Activated T-helper 17 cell treated with anti-CD3 and anti-CD28 coated beads, Interleukin-2, amount 50 U/mL, for 72 hours (primary cell): Measurements from ENCODE around the gene TRIM62. TPM values are rescaled to one million over a fixed set of nuclear protein-coding genes. Genes with fewer than 3 reads are reported as not detected.

ENCODE experiments used
- ATAC-seq: fragments of 150-1000 bp; cut with Tn5 transposase; replicated peaks from 2 replicates; pipeline ENCODE4 v1.10.0; 2021; ENCODE audit warnings: mild to moderate bottlenecking, moderate library complexity
- H3K27ac Mint-ChIP-seq: one replicate; pipeline ENCODE4 v1.8.0; 2022; ENCODE audit warnings: mixed read lengths
- H3K27me3 Mint-ChIP-seq: one replicate; pipeline ENCODE4 v1.8.0; 2022; ENCODE audit warnings: mixed read lengths
- H3K36me3 Mint-ChIP-seq: one replicate; pipeline ENCODE4 v1.8.0; 2022; ENCODE audit warnings: low read depth, mild to moderate bottlenecking, mixed read lengths
- H3K4me1 Mint-ChIP-seq: one replicate; pipeline ENCODE4 v1.8.0; 2022; ENCODE audit warnings: mixed read lengths
- H3K4me3 Mint-ChIP-seq: one replicate; pipeline ENCODE4 v1.8.0; 2022; ENCODE audit warnings: mild to moderate bottlenecking, mixed read lengths
- H3K9me3 Mint-ChIP-seq: one replicate; pipeline ENCODE4 v1.8.0; 2022; ENCODE audit warnings: mixed read lengths
- total RNA-seq, 2 donors: library from RNA; stranded (reverse); gene quantifications; one replicate each; pipeline ENCODE4 v1.2.3, GENCODE V29; 2022

TRIM62 gene
- total RNA-seq, 2 donors from 2014 or later, result 4.3 to 6.5 TPM

DNA sequence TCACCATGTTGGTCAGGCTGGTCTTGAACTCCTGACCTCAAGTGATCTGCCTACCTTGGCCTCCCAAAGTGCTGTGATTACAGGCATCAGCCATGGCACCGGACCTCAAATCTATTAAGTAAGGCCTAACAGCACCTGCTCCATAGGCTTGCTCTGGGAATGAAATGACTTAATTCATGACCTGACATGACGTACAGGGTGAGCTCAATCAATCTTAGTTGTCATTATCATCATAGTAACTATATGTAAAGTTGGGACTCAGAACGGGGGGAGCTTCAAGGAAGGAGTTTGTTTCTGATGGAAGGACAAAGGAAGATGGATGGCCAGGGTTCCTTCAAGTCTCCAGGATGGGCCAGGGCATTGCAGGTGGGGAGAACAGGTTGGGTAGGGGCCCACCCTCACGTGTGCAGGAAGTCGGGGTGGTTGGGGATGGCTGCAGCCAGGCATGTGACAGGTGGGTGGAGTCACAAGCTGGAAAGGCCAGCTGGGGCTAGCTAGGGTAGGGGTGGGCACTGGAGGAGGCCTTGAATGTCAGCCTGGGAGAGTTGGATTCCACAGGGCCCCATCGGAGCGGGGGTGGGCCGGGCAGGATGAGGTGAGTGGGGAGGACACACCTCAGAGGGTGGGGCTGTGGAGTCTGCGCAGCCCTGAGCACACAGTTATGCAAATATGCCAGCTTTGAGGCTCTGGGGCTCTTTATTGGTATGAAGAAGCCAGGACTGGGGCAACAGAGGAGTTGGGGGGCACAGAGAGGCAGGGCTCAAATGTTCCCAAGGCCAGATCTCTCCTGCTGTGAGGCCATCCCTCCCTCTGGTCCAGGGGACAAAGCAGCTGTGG lies 9.6 kb downstream of the TRIM62 start:
- Mint-ChIP-seq H3K27me3 (no peaks in the 10 kb centered on the region), H3K9me3 (no peaks in the 10 kb centered on the region), H3K4me1 (peaks cover 8% of the 10 kb centered on the region), H3K4me3 (no peak overlapping the region), H3K27ac (peak overlapping the region; percentile 25), H3K36me3 (peaks cover 2% of the 10 kb centered on the region)
- no peak for ATAC-seq

DNA sequence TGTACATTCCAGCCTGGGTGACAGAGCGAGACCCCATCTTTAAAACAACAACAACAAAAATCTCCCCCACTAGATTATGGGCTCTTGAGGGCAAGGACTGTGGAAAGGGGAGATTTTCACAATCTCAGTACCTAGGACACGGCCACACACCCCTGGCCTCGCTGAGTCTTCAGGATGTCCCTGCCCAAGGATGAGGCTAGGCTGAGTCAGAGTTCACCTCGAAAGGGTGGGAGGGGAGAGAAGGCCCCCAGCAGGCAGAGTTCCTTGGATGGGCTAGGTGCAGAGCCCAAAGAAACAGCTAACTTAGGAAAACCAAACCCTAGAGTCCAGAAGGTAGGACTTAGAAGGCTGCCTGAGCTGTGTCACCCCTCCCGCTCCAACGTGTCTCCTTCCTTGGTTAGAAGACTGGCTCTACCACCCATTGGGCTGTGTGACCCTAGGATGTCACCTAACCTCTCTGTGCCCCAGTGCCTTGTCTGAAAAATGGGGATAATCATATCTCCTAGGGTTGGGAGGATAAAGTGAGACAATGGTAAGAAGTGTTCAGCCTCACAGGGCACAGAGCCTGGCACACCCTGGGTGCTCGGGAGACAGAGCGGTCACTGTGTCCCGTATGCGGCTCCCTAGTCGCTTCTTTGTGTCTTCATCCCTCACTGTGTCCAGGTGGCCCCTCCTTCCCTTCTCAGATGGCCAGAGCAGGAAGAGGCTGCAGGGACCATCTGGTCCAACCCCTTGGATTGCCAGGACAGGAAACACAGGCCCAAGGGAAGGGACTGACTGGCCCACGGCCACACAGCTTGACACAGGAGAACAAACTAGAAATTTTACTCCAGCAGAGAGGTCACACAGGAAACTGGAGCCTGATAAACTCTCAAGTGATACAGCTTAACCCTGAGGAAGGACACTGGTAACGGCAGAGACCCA lies 11.2 kb downstream of the TRIM62 start:
- no peak overlapping the region for H3K4me3 Mint-ChIP-seq
- no peak for ATAC-seq
- H3K27me3 Mint-ChIP-seq, result no peaks in the 10 kb centered on the region
- peak overlapping the region; percentile 59 for H3K27ac Mint-ChIP-seq
- H3K9me3 Mint-ChIP-seq, result no peaks in the 10 kb centered on the region
- H3K36me3 Mint-ChIP-seq, result peaks cover 9% of the 10 kb centered on the region
- H3K4me1 Mint-ChIP-seq, result peaks cover 8% of the 10 kb centered on the region

DNA sequence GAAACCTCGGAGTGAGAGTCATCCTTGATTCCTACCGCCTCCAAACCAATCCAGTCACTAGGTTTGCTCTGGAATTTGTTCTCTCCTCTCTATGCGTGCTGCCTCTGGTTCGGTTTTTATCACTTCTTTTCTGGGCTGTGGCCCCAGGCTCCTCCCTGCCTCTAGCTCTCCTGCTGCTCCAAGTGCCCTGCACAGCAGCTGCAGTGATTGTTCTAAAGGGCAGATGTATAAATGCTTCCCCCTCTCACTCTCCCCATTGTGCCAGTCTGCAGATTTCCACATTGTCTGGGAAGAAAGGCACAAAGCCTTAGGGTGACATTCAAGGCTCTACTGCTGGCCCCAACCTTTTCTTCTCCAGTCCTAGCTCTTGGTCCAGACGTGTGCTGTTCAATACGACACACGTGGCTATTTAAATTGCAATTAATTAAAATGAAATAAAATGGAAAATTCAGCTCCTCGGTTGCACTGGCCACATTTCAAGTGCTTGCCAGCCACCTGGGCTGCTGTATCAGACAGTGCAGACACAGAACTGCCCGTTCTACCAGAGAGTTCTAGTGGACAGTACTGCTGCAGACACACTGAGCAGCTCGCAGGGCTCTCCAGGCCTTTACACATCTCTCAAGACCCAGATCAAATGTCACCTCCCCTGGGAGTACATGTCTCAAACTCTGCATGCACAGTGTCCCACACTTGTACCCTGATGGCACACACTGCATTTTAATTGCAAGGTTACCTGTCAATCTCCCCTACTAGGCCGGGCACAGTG lies 12.4 kb downstream of the TRIM62 start:
- peaks cover 9% of the 10 kb centered on the region for H3K36me3 Mint-ChIP-seq
- no peaks in the 10 kb centered on the region for H3K27me3 Mint-ChIP-seq
- peaks cover 8% of the 10 kb centered on the region for H3K4me1 Mint-ChIP-seq
- no peak for ATAC-seq
- H3K27ac Mint-ChIP-seq, result no peak overlapping the region
- no peak overlapping the region for H3K4me3 Mint-ChIP-seq
- H3K9me3 Mint-ChIP-seq, result no peaks in the 10 kb centered on the region

DNA sequence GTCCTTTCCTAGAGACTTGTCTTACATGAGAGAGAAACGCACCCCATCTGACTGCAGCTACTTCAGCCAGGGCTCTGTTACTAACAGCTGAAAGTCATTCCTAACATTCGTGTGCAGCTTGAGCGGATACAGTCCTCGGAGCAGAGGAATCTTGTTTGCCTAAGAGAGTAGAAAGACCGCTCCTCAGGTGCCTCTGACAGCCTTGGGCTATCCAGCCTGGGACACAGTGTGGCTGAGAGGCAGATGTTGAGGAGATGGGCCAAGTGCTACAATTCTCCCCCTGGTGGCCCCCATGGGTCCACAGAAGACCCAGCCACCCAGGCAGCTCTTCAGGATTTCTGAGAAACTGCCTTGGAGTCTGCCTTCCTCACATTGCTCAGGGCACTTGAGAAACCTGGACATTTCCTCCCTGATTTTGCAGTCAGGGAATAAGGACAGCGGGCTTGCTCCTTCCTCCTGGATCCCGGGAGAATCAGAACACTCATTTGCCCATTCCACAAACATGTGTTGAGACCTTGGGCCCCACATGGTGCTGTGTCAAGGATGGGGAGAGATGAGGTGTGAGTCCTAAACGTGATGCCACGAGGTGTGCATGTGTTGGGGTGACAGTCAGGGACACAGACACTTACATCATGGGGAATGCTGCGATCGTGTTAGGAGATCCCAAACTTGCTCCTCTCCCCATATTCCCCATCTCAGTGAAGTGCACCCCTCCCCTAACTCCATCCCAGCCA lies 13.1 kb downstream of the TRIM62 start:
- H3K36me3 Mint-ChIP-seq, result peaks cover 9% of the 10 kb centered on the region
- ATAC-seq, result no peak
- H3K4me1 Mint-ChIP-seq, result peaks cover 8% of the 10 kb centered on the region
- no peaks in the 10 kb centered on the region for H3K9me3 Mint-ChIP-seq
- no peak overlapping the region for H3K27ac Mint-ChIP-seq
- no peaks in the 10 kb centered on the region for H3K27me3 Mint-ChIP-seq
- H3K4me3 Mint-ChIP-seq, result no peak overlapping the region

DNA sequence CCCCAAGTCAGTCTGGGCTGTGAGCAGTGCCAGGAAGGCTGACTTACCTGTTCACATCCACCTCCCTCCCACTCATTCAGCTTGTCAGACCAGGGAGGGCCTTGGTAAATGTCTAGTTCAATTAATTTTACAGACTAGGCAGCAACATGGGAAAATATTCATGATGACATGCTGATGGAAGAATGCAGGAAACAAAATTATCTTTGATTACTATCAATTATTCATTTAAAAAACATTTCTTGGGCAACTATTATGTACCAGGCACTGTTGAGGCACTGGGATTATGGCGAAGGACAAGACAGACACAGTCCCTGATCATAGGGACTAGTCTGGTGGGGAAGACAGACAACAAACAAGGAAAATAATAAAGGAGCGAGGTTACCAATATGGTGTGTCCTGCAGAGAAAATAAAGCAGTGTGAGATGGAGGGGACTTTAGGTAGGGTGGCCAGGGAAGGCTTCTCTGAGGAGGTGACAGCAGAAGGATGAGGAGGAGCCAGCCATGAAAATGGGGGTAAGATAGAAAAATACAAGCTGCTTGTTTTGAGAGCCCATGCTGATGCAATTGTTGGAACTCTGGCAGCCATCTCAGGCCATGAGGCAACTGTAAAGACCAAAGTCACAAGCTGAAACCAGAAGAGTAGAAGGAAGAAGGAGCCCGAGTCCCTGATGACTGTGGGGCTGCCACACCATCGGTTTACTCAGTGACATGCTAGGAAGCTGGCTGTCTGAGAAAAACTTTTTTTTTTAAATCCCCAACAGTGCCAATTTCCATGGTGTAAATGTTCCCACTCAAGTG lies 14.0 kb downstream of the TRIM62 start:
- Mint-ChIP-seq H3K4me3 (no peak overlapping the region), H3K27ac (peak overlapping the region; percentile 10), H3K4me1 (peaks cover 2% of the 10 kb centered on the region), H3K36me3 (peaks cover 9% of the 10 kb centered on the region), H3K27me3 (no peaks in the 10 kb centered on the region), H3K9me3 (no peaks in the 10 kb centered on the region)
- ATAC-seq, result no peak

DNA sequence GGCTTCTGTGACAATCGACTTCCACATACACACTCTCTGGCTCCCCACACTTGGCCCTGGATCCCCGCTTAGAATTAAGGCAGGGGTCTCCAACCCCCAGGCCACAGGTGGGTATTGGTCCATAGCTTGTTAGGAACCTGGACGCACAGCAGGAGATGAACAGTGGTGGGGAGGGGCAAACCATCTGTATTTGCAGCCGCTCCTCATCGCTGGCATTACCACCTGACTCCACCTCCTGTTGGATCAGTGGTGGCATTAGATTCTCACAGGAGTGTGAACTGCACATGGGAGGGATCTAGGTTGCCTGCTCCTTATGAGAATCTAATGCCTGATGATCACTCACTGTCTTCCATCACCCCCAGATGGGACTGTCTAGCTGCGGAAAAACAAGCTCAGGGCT lies 16.0 kb downstream of the TRIM62 start:
- peaks cover 9% of the 10 kb centered on the region for H3K36me3 Mint-ChIP-seq
- H3K4me3 Mint-ChIP-seq, result no peak overlapping the region
- H3K9me3 Mint-ChIP-seq, result no peaks in the 10 kb centered on the region
- H3K27me3 Mint-ChIP-seq, result no peaks in the 10 kb centered on the region
- peak overlapping the region; percentile 58 for H3K27ac Mint-ChIP-seq
- H3K4me1 Mint-ChIP-seq, result no peaks in the 10 kb centered on the region
- no peak for ATAC-seq

DNA sequence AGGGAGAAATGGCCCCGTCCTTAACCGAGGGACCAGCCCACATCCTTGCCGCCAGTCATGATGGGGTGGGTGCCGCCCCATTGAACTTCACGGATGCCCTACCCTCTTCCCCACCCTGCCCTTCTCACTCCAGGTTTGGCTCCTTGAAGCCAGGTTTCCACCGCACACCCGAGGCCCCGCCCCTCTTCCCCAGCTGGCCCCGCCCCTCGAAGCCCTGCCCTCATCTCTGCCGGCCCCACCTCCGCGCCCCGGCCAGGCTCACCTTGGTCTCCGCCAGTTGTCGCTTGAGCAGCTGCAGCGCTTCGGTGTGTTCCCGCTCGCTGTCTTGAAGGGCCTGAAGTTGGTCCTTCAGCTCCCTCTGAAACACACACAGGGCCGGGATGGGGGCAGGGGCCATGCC lies 16.6 kb downstream of the TRIM62 start:
- Mint-ChIP-seq H3K9me3 (no peaks in the 10 kb centered on the region), H3K36me3 (peaks cover 9% of the 10 kb centered on the region), H3K27me3 (no peaks in the 10 kb centered on the region), H3K4me3 (no peak overlapping the region), H3K27ac (peak overlapping the region; percentile 58), H3K4me1 (no peaks in the 10 kb centered on the region)
- no peak for ATAC-seq

DNA sequence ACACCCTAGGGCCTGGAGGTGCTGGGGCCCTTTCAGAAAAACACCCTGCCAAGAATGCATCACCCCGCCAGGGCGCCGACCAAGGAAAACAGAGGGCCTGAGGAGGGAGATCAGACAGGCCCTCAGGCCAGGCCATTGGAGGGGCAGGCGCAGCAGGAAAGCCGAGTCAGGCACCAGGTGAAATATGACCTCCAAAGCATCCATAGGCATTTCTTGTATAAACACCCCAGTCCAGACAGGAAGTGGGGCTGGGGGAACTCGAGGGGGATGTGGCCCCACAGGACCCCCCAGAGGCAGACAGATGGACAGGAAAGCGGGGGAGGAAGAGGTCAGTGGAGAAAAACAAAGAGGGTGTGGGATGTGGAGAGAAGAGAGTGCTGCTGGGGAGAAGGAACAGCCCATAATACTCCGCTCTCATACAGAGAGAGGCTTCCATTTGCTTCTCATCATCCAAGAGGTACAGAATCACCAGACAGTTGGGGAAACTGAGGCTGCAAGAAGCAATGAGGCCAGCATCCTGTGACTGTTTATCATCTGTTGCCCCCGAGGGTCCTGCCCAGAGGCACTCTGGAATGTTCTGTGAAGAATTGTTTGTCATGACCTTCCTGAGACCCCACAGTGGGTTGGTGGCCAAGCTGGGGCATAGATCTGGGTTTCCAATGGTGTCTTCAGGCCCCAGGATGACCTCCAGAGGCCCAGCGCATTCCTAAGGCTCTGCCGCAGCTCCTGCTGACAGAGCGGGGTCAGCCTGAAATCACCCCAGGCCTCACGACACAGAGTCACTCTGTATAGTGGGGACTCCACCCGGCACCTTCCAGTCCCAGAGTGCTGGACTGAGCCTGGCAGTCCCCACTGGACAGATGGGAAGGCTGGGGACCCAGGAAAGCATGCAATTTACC lies 18.0 kb downstream of the TRIM62 start:
- no peak for ATAC-seq
- Mint-ChIP-seq H3K9me3 (no peaks in the 10 kb centered on the region), H3K4me1 (no peaks in the 10 kb centered on the region), H3K36me3 (peaks cover 19% of the 10 kb centered on the region), H3K4me3 (no peak overlapping the region), H3K27me3 (no peaks in the 10 kb centered on the region), H3K27ac (peak overlapping the region; percentile 36)

DNA sequence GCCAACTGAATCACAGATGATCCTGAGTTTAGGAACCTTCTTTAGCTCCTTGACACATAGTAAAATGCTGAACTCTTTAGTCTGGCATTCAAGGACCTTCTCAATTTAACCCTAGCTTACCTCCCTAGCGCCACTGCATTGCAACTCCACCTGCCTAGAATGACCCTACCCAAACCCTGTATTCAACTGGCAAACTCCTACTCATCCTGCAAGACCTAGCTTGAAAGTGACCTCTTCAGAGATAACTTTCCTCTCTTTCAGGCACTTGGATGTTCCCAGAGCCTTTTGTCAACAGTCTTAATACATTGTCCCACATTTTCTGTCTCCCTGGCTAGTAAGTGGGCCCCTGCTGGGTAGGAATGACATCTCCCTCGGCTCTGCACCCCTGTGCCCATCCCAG lies 19.7 kb downstream of the TRIM62 start:
- H3K27ac Mint-ChIP-seq, result peak overlapping the region; percentile 23
- no peak for ATAC-seq
- H3K4me1 Mint-ChIP-seq, result no peaks in the 10 kb centered on the region
- no peaks in the 10 kb centered on the region for H3K27me3 Mint-ChIP-seq
- H3K36me3 Mint-ChIP-seq, result peaks cover 31% of the 10 kb centered on the region
- H3K4me3 Mint-ChIP-seq, result no peak overlapping the region
- no peaks in the 10 kb centered on the region for H3K9me3 Mint-ChIP-seq

DNA sequence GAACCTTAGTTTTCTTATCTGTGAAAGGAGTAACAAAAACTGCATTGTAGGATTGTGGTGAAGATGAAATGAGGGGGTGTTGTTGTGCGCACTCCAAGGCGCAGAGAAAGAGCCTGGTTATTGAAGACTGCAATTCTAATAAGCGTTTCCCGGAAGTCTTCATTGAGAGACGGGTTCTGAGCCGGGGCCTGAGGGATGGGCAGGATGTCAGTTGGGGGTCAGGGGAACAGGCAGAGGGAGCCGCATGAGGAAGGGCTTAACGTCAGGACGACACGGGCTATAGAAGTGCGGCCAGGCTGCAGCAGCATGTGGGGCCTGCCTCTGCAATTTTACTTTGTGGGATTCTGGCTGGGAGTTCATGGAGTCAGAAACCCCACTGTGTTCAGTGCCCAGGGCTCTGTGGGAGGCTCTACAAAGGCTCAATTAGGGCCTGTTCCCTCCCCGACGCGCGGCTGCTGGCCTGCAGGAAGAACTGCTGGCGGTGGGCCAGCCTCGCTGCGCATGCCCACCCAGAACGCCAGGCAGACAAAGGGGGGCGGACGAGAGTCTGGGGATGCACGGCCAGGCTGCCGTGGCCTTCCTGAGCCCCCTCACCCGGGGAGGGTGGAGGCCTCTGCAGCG lies 20.7 kb downstream of the TRIM62 start:
- no peaks in the 10 kb centered on the region for H3K4me1 Mint-ChIP-seq
- peaks cover 27% of the 10 kb centered on the region for H3K36me3 Mint-ChIP-seq
- no peak overlapping the region for H3K4me3 Mint-ChIP-seq
- H3K27ac Mint-ChIP-seq, result no peak overlapping the region
- no peak for ATAC-seq
- H3K9me3 Mint-ChIP-seq, result no peaks in the 10 kb centered on the region
- H3K27me3 Mint-ChIP-seq, result no peaks in the 10 kb centered on the region

DNA sequence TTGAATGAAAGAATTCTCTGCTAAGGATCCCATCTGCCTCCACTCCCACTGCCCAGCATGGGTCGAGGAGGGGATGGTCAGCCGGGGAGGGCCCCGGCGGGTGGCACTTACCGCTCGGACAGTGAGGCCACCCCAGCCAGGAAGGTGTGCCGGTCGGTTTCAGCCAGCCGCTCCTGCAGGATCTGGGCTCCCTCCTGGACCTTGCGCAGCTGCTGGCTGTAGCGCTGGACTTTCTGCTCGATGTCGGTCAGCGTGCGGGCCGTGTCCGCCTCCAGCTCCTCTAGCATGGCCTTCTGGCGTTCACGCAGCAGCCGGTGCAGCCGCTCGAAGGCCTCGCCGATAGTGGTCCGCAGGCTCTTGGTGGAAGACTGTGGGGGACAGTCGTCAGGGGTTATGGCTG lies 22.3 kb downstream of the TRIM62 start:
- no peaks in the 10 kb centered on the region for H3K9me3 Mint-ChIP-seq
- H3K4me3 Mint-ChIP-seq, result no peak overlapping the region
- H3K36me3 Mint-ChIP-seq, result peaks cover 35% of the 10 kb centered on the region
- ATAC-seq, result no peak
- H3K4me1 Mint-ChIP-seq, result no peaks in the 10 kb centered on the region
- no peaks in the 10 kb centered on the region for H3K27me3 Mint-ChIP-seq
- H3K27ac Mint-ChIP-seq, result no peak overlapping the region

DNA sequence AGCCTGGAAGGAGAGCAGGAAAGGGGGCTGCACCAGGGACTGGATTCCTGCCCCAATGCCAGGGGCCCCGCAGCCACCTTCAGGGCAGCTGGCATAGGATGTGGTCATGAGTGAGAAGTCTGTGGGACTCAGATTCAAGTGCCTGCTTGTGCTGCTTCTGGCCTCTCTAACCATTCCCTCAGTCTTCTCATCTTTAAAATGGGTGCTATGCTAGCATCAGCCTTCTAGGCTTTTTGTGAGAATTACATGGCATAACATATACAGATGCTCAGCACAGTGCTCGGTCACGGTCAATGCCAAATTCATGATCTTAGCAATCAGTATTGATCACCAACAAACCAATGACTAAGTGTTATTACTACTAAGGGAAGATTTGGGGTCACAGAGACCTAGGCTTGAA lies 23.5 kb downstream of the TRIM62 start:
- Mint-ChIP-seq H3K36me3 (peaks cover 35% of the 10 kb centered on the region), H3K27me3 (no peaks in the 10 kb centered on the region), H3K9me3 (no peaks in the 10 kb centered on the region), H3K27ac (no peak overlapping the region), H3K4me1 (no peaks in the 10 kb centered on the region), H3K4me3 (no peak overlapping the region)
- ATAC-seq, result no peak
